GM19023 (cell line): ENCODE results near the gene EDN3.

Source experiments
- ATAC-seq: cut with Tn5 transposase; IDR thresholded peaks from one replicate; pipeline ENCODE4 v1.9.1; 2021; ENCODE audit warnings: mild to moderate bottlenecking, moderate library complexity; ENCODE audit not compliant: unreplicated experiment

The EDN3 gene

GRCh38 chr20:59360934-59361333 lies 60.5 kb downstream of the EDN3 start:
- no peak for ATAC-seq

GRCh38 chr20:59361411-59361810 lies 61.0 kb downstream of the EDN3 start:
- no peak for ATAC-seq

DNA sequence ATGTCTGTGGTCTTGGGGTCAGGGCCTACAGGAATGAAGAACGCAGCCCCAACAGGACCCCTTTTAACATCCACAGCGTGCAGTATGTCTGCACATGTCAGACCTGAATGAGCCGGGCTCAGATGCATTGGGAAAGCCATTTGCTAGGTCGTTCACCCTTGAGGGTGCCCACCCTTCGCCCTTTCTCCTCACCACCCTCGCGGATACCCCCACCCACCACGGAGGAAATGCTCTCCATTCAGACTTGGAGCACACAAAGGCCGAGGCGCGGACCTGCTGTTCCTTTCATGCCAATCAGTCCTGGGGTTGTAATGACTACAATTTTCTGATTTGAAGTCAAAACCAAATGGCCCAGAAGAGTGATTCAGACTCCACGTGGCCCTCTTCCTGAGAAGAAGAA lies 62.7 kb downstream of the EDN3 start:
- no peak for ATAC-seq

GRCh38 chr20:59364611-59365010 lies 64.2 kb downstream of the EDN3 start:
- no peak for ATAC-seq

DNA sequence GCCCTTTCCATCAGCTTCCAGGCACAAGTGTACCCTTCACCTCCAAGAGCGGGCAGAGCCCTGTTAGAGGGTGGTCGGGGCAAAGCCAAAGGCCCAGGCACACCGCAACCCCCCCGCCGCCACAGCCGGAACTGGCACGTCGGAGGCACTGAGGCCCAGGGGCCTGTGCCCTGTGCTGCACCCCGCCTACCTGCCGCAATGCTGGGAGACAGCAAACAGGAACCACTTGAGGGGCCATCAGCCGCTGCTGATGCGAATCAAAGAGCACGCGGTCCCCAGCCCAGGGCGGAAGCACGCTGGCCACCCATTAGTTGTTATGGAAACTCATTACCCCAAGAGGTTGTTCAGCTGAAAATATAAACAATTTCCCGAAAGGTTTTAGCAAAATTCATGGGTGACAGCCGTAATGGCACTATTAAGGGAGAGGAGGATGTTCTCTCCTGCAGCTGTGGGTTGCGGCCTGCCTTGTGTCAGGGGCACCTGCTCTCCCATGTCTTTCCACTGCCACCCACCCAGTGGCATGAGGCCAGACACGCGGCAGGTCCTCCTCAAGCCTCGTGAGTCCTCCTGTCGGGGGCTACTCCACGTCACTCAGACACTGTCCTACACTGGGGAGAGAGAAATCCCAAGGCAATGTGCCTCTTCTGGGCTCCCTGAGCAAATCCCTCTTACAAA lies 65.3 kb downstream of the EDN3 start:
- no peak for ATAC-seq

DNA sequence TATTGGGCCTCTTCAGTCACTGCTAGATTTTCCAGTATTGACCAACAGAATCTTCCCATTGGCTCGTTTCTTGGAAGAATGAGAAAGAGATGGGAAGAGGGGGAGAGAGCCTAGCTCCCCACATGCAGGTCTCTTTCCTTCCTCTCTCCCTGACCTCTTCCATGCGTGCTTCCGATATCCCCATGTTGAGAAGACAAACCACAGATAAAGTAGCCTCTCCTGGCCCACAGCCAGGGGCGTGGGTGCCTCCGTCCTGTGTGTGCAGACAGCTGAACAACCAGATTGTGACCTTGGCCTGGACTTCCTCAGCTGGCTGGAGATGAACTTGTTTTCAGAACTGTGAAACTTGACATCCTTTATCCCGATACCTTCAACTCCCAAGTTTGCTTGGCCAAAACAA lies 71.0 kb downstream of the EDN3 start:
- ATAC-seq: no peak

- no peak for ATAC-seq
These were observed 73.8 kb downstream of the EDN3 start for GRCh38 chr20:59374261-59374660.

DNA sequence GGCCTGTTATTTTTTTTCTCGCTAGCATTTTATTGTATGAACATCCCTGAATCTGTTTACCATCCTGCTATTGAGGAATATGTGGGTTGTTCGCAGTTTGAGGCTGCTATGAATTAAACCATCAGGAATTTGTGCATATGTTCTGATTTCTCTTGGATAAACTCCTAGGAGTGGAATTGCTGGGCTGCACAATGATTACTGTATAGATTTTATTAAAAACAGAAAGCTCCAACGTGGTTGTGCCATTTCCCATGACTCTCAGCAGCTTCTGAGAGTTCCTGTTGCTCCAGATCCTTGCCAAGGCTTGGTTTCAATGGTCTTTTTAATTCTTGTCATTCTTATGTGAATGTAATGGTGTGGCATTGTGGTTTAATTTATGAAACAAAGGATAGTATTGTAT lies 75.1 kb downstream of the EDN3 start:
- no peak for ATAC-seq
